ENCODE results near the gene DHTKD1. TPM values are rescaled to one million over a fixed set of nuclear protein-coding genes. Genes with fewer than 3 reads are reported as not detected.

The DHTKD1 gene
- total and polyA plus RNA-seq, 2 of the 4 experiments (the other 2 are of a cell fraction), result 13.9 to 20.3 TPM

DNA sequence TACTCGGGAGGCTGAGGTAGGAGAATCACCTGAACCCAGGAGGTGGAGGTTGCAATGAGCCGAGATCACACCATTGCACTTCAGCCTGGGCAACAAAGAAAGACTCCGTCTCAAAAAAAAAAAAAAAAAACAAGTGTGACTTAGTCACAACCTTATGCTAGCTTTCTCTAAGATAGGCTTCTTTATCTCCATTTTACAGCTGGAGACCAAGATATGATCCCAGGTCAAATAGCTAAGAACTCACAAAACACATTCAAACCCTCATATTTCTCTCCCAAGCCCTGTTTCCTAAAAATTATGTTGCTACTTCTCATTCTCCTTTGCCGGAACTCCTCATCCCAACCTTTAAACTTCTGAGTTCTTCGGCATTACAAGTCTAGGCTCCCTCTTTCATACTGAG, 13.0 kb upstream of the DHTKD1 start:
- POLR2A ChIA-PET (ENCODE audit: unreplicated experiment), result no interaction called here
- Histone ChIP-seq H3K27ac (ENCODE audit: insufficient read depth, low read length) (no peak overlapping the region), H2BK15ac (ENCODE audit: low read depth, low read length) (no peak overlapping the region), H3K79me1 (ENCODE audit: low read depth in 1 of 2, low read length in 2 of 2) (no peaks in the 10 kb centered on the region), H4K5ac (ENCODE audit: low read depth, low read length) (no peak overlapping the region), H4K91ac (ENCODE audit: insufficient read depth, low read depth, low read length) (no peak overlapping the region), H3K4me1 (ENCODE audit: control insufficient read depth, insufficient read depth, low read length) (no peaks in the 10 kb centered on the region), H3K9ac (ENCODE audit: low read depth, low read length) (no peak overlapping the region), H2AK9ac (replicated peaks; ENCODE audit: low read depth, low read length, poor library complexity) (no peak overlapping the region), H3K9me3 (ENCODE audit: control insufficient read depth, insufficient read depth, low read length) (no peaks in the 10 kb centered on the region), H3K23ac (ENCODE audit: low read depth, low read length) (no peak overlapping the region), H2BK120ac (ENCODE audit: low read depth, low read length) (no peak overlapping the region), H3K14ac (replicated peaks; ENCODE audit: low read depth, low read length) (no peak overlapping the region), H4K20me1 (ENCODE audit: insufficient read depth, low read length) (no peaks in the 10 kb centered on the region), H3K4me3 (ENCODE audit: insufficient read depth, low read depth, low read length) (no peak overlapping the region), H3K36me3 (ENCODE audit: control insufficient read depth, insufficient read depth, low read length) (no peaks in the 10 kb centered on the region), H3K18ac (ENCODE audit: low read depth, low read length) (no peak overlapping the region), H4K8ac (ENCODE audit: low read depth in 2 of 2, low read length in 2 of 2) (no peak overlapping the region), H2AK5ac (ENCODE audit: low read depth, low read length) (no peak overlapping the region), H2AFZ (replicated peaks; ENCODE audit: low read length, poor library complexity) (no peak overlapping the region), H3K4me2 (ENCODE audit: low read depth, low read length) (no peak overlapping the region), H3K56ac (ENCODE audit: extremely low read depth, insufficient read depth, low read length) (no peak overlapping the region), H3K9me1 (ENCODE audit: insufficient read depth, low read length) (no peaks in the 10 kb centered on the region), H3K4ac (ENCODE audit: low read depth, low read length) (no peak overlapping the region), H3K27me3 (ENCODE audit: control insufficient read depth, insufficient read depth, low read length) (no peaks in the 10 kb centered on the region), H2BK20ac (ENCODE audit: low read depth, low read length) (no peak overlapping the region), H2BK5ac (ENCODE audit: low read depth, low read length, poor library complexity, severe bottlenecking) (no peak overlapping the region)
- dilution Hi-C loops (cut with HindIII; ENCODE audit: low sequenced_read_pairs, unreplicated experiment) (no loop called here), intact Hi-C loops (cut with micrococcal nuclease) (no loop called here), in situ Hi-C loops (cut with MboI; ENCODE audit: low sequenced_read_pairs) (no loop called here)
- CTCF ChIA-PET, result no interaction called here
- WGBS, 2 experiments (ENCODE audit: extremely low coverage in 2 of 2, insufficient read length in 1 of 2), result 100% methylated on average over 1 of the region's 5 CpGs; no CpG with 5 or more reads in 1 of the 2 experiments
- no peak for DNase-seq
- ATAC-seq (ENCODE audit: low read depth), result no peak
- no TSS peak for BruUV-seq (replicated peaks)
- no peak for TF ChIP-seq FOS (IDR thresholded peaks at IDR 0.05; ENCODE audit: low read depth, low read length)
- no peak for TF ChIP-seq RAD21 (IDR thresholded peaks at IDR 0.05; ENCODE audit: low read length)
- no peak for TF ChIP-seq CEBPB (IDR thresholded peaks at IDR 0.05; ENCODE audit: low read depth, low read length)
- no peak for TF ChIP-seq RCOR1 (IDR thresholded peaks at IDR 0.05; ENCODE audit: insufficient replicate concordance, low read length)
- no peak for TF ChIP-seq MAZ (IDR thresholded peaks at IDR 0.05; ENCODE audit: borderline replicate concordance, low read depth, low read length)

All from IMR-90 (cell line).